Measurements from ENCODE around the gene MAPK11. TPM values are rescaled to one million over a fixed set of nuclear protein-coding genes. Genes with fewer than 3 reads are reported as not detected.

Gene MAPK11
- total and polyA plus RNA-seq, 9 of the 15 experiments (the other 6 are each of a cell fraction or from before 2014, with no cell fraction given): 0.06 to 14.6 (median 5.3) TPM

- POLR2A ChIA-PET: interaction anchor here (0.8 to 1.1 kb wide), 2 partner anchors 13 to 20 kb away, joined by 3 to 4 read pairs; no protein-coding TSS in a partner anchor
- in situ Hi-C loops (cut with MboI): no loop called here
- no peak overlapping the region for H3K4me3 ChIP-seq
- peaks cover 56% of the 10 kb centered on the region for H3K79me2 ChIP-seq (ENCODE audit: control insufficient read depth, insufficient read depth, low read length)
- FAIRE-seq (no peak), DNase-seq (ENCODE audit: extremely low read depth in 1 of 4, low spot score in 3 of 4) (no peak), ATAC-seq (no peak)
- peaks cover 22 to 80% of the 10 kb centered on the region in 2 experiments; a peak in 3 of 5 replicates for H3K4me1 ChIP-seq (replicated peaks in 1 of 2; ENCODE audit: control insufficient read depth in 2 of 2, insufficient read depth in 2 of 2, low read length in 2 of 2)
- WGBS (ENCODE audit: insufficient coverage, low coverage, missing lambda C conversion rate): 91% methylated on average over 10 of the region's 14 CpGs
- H3K4me2 ChIP-seq (ENCODE audit: insufficient read depth, low read length): no peak overlapping the region
- H3K9me3 ChIP-seq (replicated peaks; ENCODE audit: control insufficient read depth, insufficient read depth, low read depth, low read length): no peaks in the 10 kb centered on the region
- no peaks in the 10 kb centered on the region for H3K27me3 ChIP-seq (ENCODE audit: control insufficient read depth in 2 of 2, insufficient read depth in 2 of 2, low read length in 2 of 2)
- TF ChIP-seq ZHX1 (conservative IDR thresholded peaks at IDR 0.05; ENCODE audit: low read length) (no peak), ZNF224 (CRISPR knock-in tag; IDR thresholded peaks at IDR 0.05) (no peak), NR0B1 (IDR thresholded peaks at IDR 0.05; ENCODE audit: partially characterized antibody) (no peak)
- no peak overlapping the region for H3K27ac ChIP-seq (ENCODE audit: extremely low read depth, low read depth, low read length)
- H3K9me1 ChIP-seq (ENCODE audit: control insufficient read depth, insufficient read depth, low read length): no peaks in the 10 kb centered on the region
- peak overlapping the region in 1 of 2 experiments; percentile 9; a peak in 1 of 4 replicates for H3K9ac ChIP-seq (ENCODE audit: insufficient read depth in 1 of 2, low read depth in 2 of 2, low read length in 2 of 2)
- CTCF ChIA-PET (ENCODE audit: low intra/inter-chr PET ratio): no interaction called here
- intact Hi-C loops (cut with micrococcal nuclease): no loop called here
- H2AFZ ChIP-seq (ENCODE audit: low read depth, low read length): no peak overlapping the region
- no peaks in the 10 kb centered on the region for H4K20me1 ChIP-seq (replicated peaks; ENCODE audit: control insufficient read depth, insufficient read depth, low read length)
- H3K36me3 ChIP-seq (ENCODE audit: control insufficient read depth, insufficient read depth, low read length): no peaks in the 10 kb centered on the region
- no TSS peak for BruUV-seq (replicated peaks)
Measured at GRCh38 chr22:50300620-50301257, 30.6 kb upstream of the MAPK11 start.

Measured in K562 (cell line).